NCI-H526 treated with DMSO at 0.1 percent for 48 hours (cell line): ENCODE results near the gene TPST2.
A peak's percentile ranks its signal among the peaks of the same experiment; 100 is the strongest.
"Not testable (repeated sequence)": the region's sequence is repeated elsewhere in the genome, so short reads cannot be mapped to it uniquely, and the experiment has no call there.

Experiments used
- DNase-seq: peaks from one replicate; lab custom pipeline; 2025; lab: John Stamatoyannopoulos, UW

TPST2 gene

GRCh38 chr22:26589845-26590736 is at the start of gene TPST2:
Gene TPST2 (minus strand): TSS chr22:26590132. CDS start chr22:26541630, 48,502 bp downstream.
- peak; percentile 15 for DNase-seq

DNA sequence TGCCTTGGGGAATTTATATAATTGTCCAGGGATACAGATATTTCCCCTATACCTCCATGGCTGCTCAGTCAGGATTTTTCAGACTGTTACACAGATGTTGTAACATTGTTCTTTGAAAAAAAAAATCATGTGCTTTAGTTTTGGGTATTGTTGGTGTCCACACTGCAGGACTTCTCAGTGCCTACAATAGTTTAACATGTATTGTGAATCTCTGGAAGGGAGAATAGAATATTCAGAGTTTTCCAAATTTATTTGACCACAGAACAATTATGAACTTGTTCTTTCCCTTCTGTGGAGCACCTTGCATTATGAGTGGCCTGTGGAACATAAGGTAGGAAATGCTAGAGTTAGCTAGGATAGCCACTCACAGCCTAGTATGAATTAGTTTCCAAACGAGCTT is 46.4 kb upstream of the TPST2 start:
- DNase-seq: no peak

- no peak for DNase-seq
Measured at GRCh38 chr22:26635117-26635516, 45.2 kb upstream of the TPST2 start.

- DNase-seq: no peak
Measured at GRCh38 chr22:26634189-26634588, 44.3 kb upstream of the TPST2 start.

DNA sequence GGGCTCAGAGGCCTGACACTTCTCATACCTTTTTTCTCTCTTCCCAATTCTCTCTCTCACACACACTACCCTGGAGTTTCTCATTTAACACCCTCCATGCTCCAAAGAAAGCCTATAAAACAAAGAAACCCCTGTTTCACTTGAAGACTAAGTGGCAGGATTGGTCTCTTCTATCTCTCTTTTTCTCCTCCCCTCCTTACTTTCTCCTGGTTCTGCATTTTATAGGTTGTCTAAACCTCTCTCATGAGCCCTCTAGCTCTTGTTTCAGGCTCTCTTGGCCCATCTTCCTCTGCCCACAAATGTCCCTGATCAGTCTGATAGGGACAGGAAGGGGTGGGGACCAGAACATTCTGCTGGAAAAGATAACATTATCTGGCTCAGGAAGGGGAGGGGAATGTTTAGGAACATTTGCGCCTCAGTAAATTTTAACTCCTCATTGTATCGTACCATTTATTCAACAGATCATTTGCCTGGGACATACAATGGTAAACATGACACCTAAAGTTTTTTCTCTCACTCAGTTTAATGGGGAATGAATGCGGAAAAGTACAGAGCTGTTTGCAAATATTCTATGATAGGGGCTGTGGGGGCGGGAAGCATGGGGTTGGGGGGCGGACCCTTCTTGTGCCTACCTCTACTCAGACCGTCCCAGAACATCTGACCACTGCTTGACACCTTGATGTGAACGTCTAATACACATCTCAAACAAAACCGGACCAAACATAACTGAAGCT is 42.7 kb upstream of the TPST2 start:
- no peak for DNase-seq

GRCh38 chr22:26631282-26631681 is 41.4 kb upstream of the TPST2 start:
- no peak for DNase-seq

DNA sequence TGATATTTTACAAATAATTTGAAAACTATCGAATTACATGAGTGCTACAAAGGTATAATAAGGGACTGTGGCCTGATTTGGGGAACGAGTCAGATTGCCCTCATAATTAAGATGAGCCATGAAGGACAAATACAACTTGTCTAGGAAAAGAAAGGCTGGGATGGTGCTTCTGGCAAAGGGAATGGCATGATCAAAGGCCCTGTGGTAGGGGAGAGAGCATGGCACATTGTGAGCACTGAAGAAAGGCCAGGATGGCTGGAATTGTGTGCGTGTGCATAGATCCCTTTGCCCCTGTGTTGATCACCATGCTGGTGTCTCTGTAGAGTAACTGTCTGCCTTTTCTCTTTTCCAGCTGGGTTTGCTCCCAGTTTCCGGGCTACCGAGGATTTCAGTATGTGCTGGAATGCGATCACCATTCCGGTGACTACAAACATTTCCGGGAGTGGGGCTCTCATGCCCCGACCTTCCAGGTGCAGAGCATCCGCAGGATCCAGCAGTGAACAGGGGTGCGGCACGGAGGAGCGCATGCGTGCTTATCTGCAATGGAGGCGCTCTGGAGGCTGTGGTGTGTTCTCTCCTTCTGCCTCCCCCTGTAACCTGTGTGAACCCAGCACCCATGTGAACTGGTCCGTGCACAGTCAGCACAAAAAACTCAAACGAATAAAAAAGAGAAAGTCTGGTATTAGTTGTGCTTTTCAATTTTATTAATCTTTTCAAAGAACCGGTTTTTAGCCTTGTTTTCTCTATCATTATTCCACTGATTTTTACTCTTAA is 40.2 kb upstream of the TPST2 start:
- no peak for DNase-seq

GRCh38 chr22:26624803-26625202 is 34.9 kb upstream of the TPST2 start:
- no peak for DNase-seq

GRCh38 chr22:26623984-26624383 is 34.1 kb upstream of the TPST2 start:
- no peak for DNase-seq

GRCh38 chr22:26621663-26622062 is 31.7 kb upstream of the TPST2 start, which contains the start of gene CRYBA4:
Gene CRYBA4 (plus strand): TSS chr22:26621963. CDS start chr22:26622597, 634 bp downstream.
- no peak for DNase-seq

DNA sequence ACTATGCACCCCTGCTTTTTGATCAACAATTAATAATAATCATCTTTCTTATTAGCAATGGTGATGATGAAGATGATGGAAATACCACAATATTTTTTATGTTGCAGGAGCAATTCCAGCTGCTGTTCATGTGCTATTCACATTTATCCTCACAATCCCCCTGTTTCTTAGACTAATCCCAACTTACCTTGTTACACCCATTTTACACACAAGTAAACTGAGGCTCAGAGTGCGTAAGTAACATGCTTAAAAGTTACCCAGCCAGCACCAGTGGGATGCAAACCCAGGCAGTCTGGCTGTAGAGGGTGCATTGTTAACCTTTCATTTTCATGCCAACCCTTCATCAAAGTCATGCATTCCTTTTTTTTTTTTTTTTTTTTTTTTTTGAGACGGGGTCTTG is 30.3 kb upstream of the TPST2 start:
- DNase-seq: no peak

GRCh38 chr22:26619510-26619909 is 29.6 kb upstream of the TPST2 start:
- no peak for DNase-seq

- no peak for DNase-seq
Measured at GRCh38 chr22:26618455-26618854, 28.5 kb upstream of the TPST2 start.

DNA sequence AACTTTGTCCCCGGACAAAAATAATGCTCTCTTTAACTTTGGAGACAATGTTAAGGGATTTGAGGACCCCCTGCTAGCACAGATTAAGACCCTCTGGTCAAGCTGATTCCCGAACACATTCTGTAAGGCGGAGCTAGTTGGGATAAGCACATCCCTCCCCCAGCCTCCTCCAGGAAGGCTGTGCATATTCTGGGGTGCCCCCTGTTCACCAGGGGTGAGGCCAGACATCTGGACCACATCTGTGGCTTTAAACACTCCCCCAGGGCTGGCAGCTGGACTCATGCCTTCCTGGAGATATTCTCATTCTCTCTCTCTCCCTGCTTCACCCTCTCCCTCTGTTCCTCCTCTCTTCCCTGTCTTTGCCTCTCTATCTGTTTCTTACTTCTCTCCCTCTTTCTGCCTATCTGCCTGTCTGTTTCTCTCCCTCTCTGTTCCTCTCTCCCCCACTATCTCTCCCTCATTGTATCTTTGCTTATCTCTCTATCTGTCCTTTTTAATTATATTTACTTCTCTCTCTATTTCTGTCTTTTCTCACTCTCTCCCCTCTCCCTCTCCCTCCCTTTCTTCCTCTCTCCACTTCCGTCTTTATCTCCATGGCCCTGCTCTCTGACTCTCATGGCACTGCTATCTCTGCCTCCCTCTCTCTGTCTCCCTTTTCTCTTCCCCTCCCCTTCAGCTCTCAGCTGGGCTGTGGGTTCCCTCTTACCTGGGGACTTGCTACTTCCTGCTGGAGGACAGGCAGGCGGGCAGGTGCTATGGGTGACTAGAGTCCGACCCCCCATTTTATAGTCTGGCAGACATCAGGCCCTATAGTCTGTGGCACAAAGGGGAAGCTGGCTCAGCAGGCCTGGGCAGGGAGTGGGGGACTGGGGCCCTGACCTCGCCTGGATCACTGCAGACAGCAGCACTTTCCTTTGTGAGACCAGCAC is 27.6 kb upstream of the TPST2 start, which contains the start of gene CRYBB1:
CRYBB1 (minus strand) TSS at position 757 of the 929 bp plus-strand sequence. CDS start 1,708 bp downstream, outside the sequence.
- DNase-seq: no peak

DNA sequence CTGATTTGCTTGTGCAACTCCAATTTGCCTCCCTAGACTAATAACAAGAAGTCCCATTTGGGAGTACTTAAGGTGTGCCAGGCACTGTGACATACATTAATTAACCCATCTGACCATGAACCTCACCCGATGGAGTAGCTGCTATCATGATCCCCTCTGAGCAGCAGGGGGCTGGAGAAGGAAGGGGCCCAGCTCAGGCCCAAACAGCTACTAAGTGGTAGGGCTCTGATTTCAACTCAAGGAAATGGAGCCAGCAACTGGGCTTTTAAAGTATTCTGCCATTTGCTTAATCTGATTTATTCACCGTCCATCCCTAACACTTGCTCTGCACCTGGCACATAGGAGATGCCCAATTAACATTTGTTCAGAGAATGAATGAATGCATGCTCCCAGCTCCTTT is 26.7 kb upstream of the TPST2 start:
- DNase-seq: no peak

GRCh38 chr22:26615830-26616435 is 26.0 kb upstream of the TPST2 start:
- DNase-seq: no peak

- DNase-seq: no peak
Measured at GRCh38 chr22:26615149-26615548, 25.2 kb upstream of the TPST2 start.

- no peak for DNase-seq
Measured at GRCh38 chr22:26614322-26614721, 24.4 kb upstream of the TPST2 start.

- DNase-seq: not testable (repeated sequence)
Measured at GRCh38 chr22:26613753-26614152, 23.8 kb upstream of the TPST2 start.

- DNase-seq: no peak
Measured at GRCh38 chr22:26612652-26613051, 22.7 kb upstream of the TPST2 start.

- DNase-seq: no peak
Measured at GRCh38 chr22:26610996-26611395, 21.1 kb upstream of the TPST2 start.
